Measurements from ENCODE around the gene TRIM8.

Gene TRIM8

GRCh38 chr10:102616066-102616770, 28.1 kb upstream of the TRIM8 start:
- H3K27me3 ChIP-seq (ENCODE audit: insufficient read depth, poor library complexity, severe bottlenecking) = no peaks in the 10 kb centered on the region
- H3K27ac ChIP-seq (replicated peaks) = no peak overlapping the region
- TF ChIP-seq POLR2AphosphoS5 (IDR thresholded peaks at IDR 0.05; ENCODE audit: low read depth) (no peak), CTCF (IDR thresholded peaks at IDR 0.05; ENCODE audit: insufficient read depth, low read length) (no peak), SPI1 (IDR thresholded peaks at IDR 0.05; ENCODE audit: borderline replicate concordance, low read depth) (no peak), GABPA (IDR thresholded peaks at IDR 0.05; ENCODE audit: low read depth) (no peak), REST (IDR thresholded peaks at IDR 0.05; ENCODE audit: insufficient replicate concordance, low read depth) (no peak)
- DNase-seq (ENCODE audit: low read depth in 1 of 2, low spot score in 1 of 2) = no peak
- H3K4me3 ChIP-seq (replicated peaks; ENCODE audit: insufficient read depth, low read length) = no peak overlapping the region

DNA sequence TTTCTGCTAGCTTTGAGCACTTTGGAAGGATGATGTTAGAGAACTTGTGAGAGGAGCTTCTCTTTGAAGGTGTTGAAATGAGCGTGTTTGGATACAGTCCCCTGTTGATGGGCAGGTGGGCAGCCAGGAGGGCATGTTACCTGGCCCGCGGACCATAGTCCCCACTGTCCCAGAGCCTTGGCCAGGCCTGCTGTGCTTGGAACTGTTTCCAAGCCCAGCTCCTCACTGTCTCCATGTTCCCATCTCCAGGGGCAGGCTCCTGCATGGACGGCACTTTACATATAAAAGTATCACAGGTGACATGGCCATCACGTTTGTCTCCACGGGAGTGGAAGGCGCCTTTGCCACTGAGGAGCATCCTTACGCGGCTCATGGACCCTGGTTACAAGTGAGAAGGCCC, 27.2 kb upstream of the TRIM8 start:
- Histone ChIP-seq H3K4me3 (replicated peaks; ENCODE audit: insufficient read depth, low read length) (no peak overlapping the region), H3K27ac (replicated peaks) (no peak overlapping the region), H3K27me3 (ENCODE audit: insufficient read depth, poor library complexity, severe bottlenecking) (no peaks in the 10 kb centered on the region)
- no peak for DNase-seq (ENCODE audit: low read depth in 1 of 2, low spot score in 1 of 2)
- TF ChIP-seq REST (IDR thresholded peaks at IDR 0.05; ENCODE audit: insufficient replicate concordance, low read depth) (no peak), GABPA (IDR thresholded peaks at IDR 0.05; ENCODE audit: low read depth) (no peak), SPI1 (IDR thresholded peaks at IDR 0.05; ENCODE audit: borderline replicate concordance, low read depth) (no peak), POLR2AphosphoS5 (IDR thresholded peaks at IDR 0.05; ENCODE audit: low read depth) (no peak), CTCF (IDR thresholded peaks at IDR 0.05; ENCODE audit: insufficient read depth, low read length) (no peak)

DNA sequence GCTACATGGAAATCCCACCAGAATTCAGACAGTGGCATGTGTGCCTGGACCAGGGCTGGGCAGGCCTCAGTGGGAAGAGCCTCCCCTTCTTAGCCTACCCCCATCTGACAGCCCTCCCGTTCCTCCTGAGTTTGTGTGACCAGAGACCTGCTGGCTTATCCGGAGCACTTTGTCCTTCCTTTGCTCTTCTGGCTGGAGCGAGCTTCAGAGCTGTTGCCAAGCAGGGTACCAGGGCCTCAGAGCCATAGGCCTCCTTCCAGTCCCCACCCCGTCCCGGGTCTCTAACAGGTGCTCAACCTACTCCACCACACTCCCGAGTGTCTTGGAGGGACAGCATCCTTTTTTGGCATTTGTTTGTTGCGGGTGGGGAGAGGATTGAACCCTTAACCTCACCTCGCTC, 26.5 kb upstream of the TRIM8 start:
- TF ChIP-seq CTCF (IDR thresholded peaks at IDR 0.05; ENCODE audit: insufficient read depth, low read length) (no peak), POLR2AphosphoS5 (IDR thresholded peaks at IDR 0.05; ENCODE audit: low read depth) (no peak), SPI1 (IDR thresholded peaks at IDR 0.05; ENCODE audit: borderline replicate concordance, low read depth) (no peak), REST (IDR thresholded peaks at IDR 0.05; ENCODE audit: insufficient replicate concordance, low read depth) (no peak), GABPA (IDR thresholded peaks at IDR 0.05; ENCODE audit: low read depth) (no peak)
- DNase-seq (ENCODE audit: low read depth in 1 of 2, low spot score in 1 of 2) = no peak
- no peak overlapping the region for H3K27ac ChIP-seq (replicated peaks)
- H3K27me3 ChIP-seq (ENCODE audit: insufficient read depth, poor library complexity, severe bottlenecking) = no peaks in the 10 kb centered on the region
- no peak overlapping the region for H3K4me3 ChIP-seq (replicated peaks; ENCODE audit: insufficient read depth, low read length)

Data from HL-60 (cell line).